Measurements from ENCODE around the gene SRD5A3.

The SRD5A3 gene

DNA sequence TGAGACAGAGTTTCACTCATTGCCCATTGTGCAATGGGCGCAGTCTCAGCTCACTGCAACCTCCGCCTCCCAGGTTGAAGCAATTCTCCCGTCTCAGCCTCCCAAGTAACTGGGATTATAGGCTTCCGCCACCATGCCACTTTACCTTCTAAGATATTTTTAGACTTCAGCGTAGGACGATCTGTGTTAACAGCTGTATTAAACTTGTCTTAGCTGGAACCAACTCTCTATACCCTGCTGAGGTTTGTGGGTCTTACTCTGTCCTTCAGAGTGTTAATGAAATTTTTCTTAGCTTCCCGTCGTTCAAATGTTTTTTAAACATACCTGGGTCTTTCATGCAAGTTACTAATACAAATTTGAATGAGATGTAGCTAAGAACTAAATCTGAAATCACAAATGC, 64.4 kb downstream of the SRD5A3 start:
- no peak for DNase-seq

DNA sequence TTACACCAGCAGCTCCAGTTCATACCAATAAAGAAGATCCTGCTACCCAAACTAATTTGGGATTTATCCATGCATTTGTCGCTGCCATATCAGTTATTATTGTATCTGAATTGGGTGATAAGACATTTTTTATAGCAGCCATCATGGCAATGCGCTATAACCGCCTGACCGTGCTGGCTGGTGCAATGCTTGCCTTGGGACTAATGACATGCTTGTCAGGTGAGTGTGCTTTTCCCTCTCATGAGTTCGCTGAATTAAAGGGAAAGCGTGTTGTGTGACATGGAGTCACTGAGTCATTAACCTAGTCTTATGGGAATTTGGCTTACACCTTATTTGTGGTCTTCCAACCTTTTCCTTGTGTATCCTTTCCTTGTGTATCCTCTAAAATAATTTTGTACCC, 65.6 kb downstream of the SRD5A3 start:
- no peak for DNase-seq

DNA sequence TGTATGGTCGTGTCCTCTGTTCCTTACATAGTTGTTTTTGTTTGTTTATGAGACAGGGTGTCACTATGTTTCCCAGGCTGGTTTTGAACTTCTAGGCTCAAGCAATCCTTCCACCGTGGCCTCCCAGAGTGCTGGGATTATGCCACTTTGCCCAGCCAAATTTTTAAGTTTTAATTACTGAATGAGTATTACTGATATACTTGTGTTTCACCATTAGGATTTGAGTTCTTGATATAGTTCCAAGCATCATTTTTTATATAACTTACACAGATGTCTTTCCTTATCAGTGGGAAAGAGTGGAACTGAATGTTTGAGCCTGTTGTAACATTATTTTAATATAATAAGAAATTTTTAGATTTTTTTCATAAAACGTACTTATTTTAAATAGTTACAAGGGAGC, 70.1 kb downstream of the SRD5A3 start:
- no peak for DNase-seq
